GM12878 (cell line): ENCODE data around the gene CYP4V2. TPM values are rescaled to one million over a fixed set of nuclear protein-coding genes. Genes with fewer than 3 reads are reported as not detected.

Source experiments
- ATAC-seq: fragments of 200-7000 bp; cut with Tn5 transposase; 3 replicates; pipeline ENCODE4 v1.9.1; 2020; ENCODE audit warnings: mild to moderate bottlenecking, moderate library complexity
- BruUV-seq: library from RNA; stranded (reverse); fragments of 400-500 nt; replicated peaks from 2 replicates; lab custom pipeline; 2021; lab: Mats Ljungman, UMichigan
- CTCF ChIA-PET: fragments of 300-600 bp; sonication (Branson Sonifier 250); formaldehyde crosslinking; extraction: SDS; loops from one replicate; lab custom pipeline; 2021; ENCODE audit warnings: inconsistent platforms; lab: Yijun Ruan, JAX
- POLR2A ChIA-PET: fragments of 350-600 bp; formaldehyde crosslinking; extraction: SDS; loops from one replicate; lab custom pipeline; 2021; ENCODE audit warnings: inconsistent platforms; lab: Charles Lee
- RAD21 ChIA-PET: fragments of 300-600 bp; sonication (Branson Sonifier 250); formaldehyde crosslinking; loops from one replicate; lab custom pipeline; 2023; ENCODE audit warnings: antibody characterized with exemption; ENCODE audit not compliant: unreplicated experiment; lab: Charles Lee
- SMC1A ChIA-PET: fragments of 300-600 bp; sonication (Branson Sonifier 250); formaldehyde crosslinking; loops from one replicate; lab custom pipeline; 2023; ENCODE audit not compliant: unreplicated experiment, uncharacterized antibody; lab: Charles Lee
- DNase-seq: peaks from one replicate; pipeline ENCODE4 v3.0.0-alpha.2; 2011; ENCODE audit warnings: low read depth, low spot score
- FAIRE-seq: peaks from 3 replicates; lab custom pipeline; 2011; peaks lifted over from hg19 to GRCh38; lab: Jason Lieb, UNC
- H2AFZ ChIP-seq: 2 replicates; pipeline ENCODE4 v1.6.0; 2011; ENCODE audit warnings: low read depth, low read length, control low read depth; ENCODE audit not compliant: control insufficient read depth
- H3K27ac ChIP-seq: 2 replicates; pipeline ENCODE4 v1.5.1; 2011; ENCODE audit warnings: control low read depth; ENCODE audit not compliant: control insufficient read depth, insufficient read depth
- H3K27me3 ChIP-seq, 2 experiments: replicated peaks in 1 of 2; 2 replicates each; pipeline versions ENCODE4 v1.6.0 to v1.6.1; 2011; ENCODE audit warnings: low read length in 1 of 2; ENCODE audit not compliant: control insufficient read depth in 2 of 2, insufficient read depth in 2 of 2
- H3K36me3 ChIP-seq, 2 experiments: 2 replicates each; pipeline ENCODE4 v1.5.1; 2011; ENCODE audit warnings: low read length in 1 of 2; ENCODE audit not compliant: control insufficient read depth in 2 of 2, insufficient read depth in 2 of 2
- H3K4me1 ChIP-seq: 2 replicates; pipeline ENCODE4 v1.6.1; 2011; ENCODE audit warnings: mild to moderate bottlenecking, low read length, moderate library complexity, mixed read lengths; ENCODE audit not compliant: control insufficient read depth, insufficient read depth
- H3K4me2 ChIP-seq: 2 replicates; pipeline ENCODE4 v1.6.0; 2011; ENCODE audit warnings: control low read depth; ENCODE audit not compliant: control insufficient read depth, insufficient read depth
- H3K4me3 ChIP-seq: fragments of 200-600 bp; sonication (generic); 2 replicates; pipeline ENCODE4 v1.5.1; 2016
- H3K79me2 ChIP-seq: 2 replicates; pipeline ENCODE4 v1.6.0; 2011; ENCODE audit warnings: low read length; ENCODE audit not compliant: control insufficient read depth, insufficient read depth
- H3K9ac ChIP-seq: 2 replicates; pipeline ENCODE4 v1.8.0; 2011; ENCODE audit warnings: low read length, control low read depth, mixed read lengths; ENCODE audit not compliant: control insufficient read depth, insufficient read depth
- H3K9me3 ChIP-seq: replicated peaks from 3 replicates; pipeline ENCODE4 v1.5.1; 2011; ENCODE audit warnings: mild to moderate bottlenecking, low read length; ENCODE audit not compliant: control insufficient read depth, insufficient read depth
- H4K20me1 ChIP-seq: 2 replicates; pipeline ENCODE4 v1.6.0; 2011; ENCODE audit not compliant: control insufficient read depth, insufficient read depth
- FOXK2 ChIP-seq: fragments of 450-650 bp; IDR thresholded peaks from 2 replicates; pipeline ENCODE4 v1.6.1; 2017; ENCODE audit warnings: mild to moderate bottlenecking, moderate library complexity
- FOXM1 ChIP-seq: IDR thresholded peaks from 2 replicates; pipeline ENCODE4 v1.6.1; 2012; ENCODE audit warnings: low read depth, mild to moderate bottlenecking, inconsistent platforms, low read length, moderate library complexity
- LARP7 ChIP-seq: fragments of 450-650 bp; IDR thresholded peaks from 2 replicates; pipeline ENCODE4 v1.6.1; 2017; ENCODE audit warnings: mild to moderate bottlenecking
- STAT1 ChIP-seq: fragments of 450-650 bp; conservative IDR thresholded peaks from 2 replicates; pipeline ENCODE4 v1.6.1; 2014; ENCODE audit warnings: antibody characterized with exemption, mild to moderate bottlenecking
- USF1 ChIP-seq: IDR thresholded peaks from 2 replicates; pipeline ENCODE4 v1.6.1; 2011; ENCODE audit warnings: borderline replicate concordance, low read depth, mild to moderate bottlenecking, moderate library complexity, mixed read lengths, low read length; ENCODE audit not compliant: insufficient read depth; ENCODE audit errors: extremely low read length
- ZBTB4 ChIP-seq: fragments of 450-650 bp; formaldehyde crosslinking; IDR thresholded peaks from 2 replicates; pipeline ENCODE4 v1.4.0; 2022; ENCODE audit warnings: mild to moderate bottlenecking, moderate library complexity
- whole genome bisulfite sequencing: methylation state at CpG from one replicate; pipeline ENCODE4 v1.1.6; 2016; ENCODE audit warnings: low lambda C conversion rate; ENCODE audit not compliant: insufficient replicate concordance, insufficient coverage; ENCODE audit errors: missing lambda C conversion rate; 5-methylcytosine and 5-hydroxymethylcytosine counted together
- in situ Hi-C: fragments of 300-500 bp; cut with MboI; formaldehyde crosslinking; loops from 9 replicates; pipeline ENCODE4 v1.14.3; 2018; ENCODE audit warnings: mixed read lengths
- intact Hi-C: fragments of 100-400 bp; cut with micrococcal nuclease; formaldehyde crosslinking; loops from one replicate; pipeline ENCODE4 v1.14.2; 2022; ENCODE audit not compliant: unreplicated experiment
- polyA plus RNA-seq, 11 experiments: library from polyadenylated mRNA; depleted of rRNA in 4 of 11; unstranded in 6 of 11; stranded (reverse) in 5 of 11; fragments of >200 nt; fragmentation: Nextera tagmentation in 4 of 11; fragmentation: Illumina TruSeq in 1 of 11; extraction: Ambion mirVana in 4 of 11; extraction: Trizol in 1 of 11; gene quantifications; 1 replicate in 1 of 11; 2 replicates in 10 of 11; pipeline versions ENCODE4 v1.2.1 to v1.2.3, GENCODE V29; 2011 to 2016; ENCODE audit warnings: inconsistent platforms in 2 of 11, missing spikeins in 2 of 11, low read depth in 1 of 11
- total RNA-seq, 4 experiments: library from RNA; depleted of rRNA in 3 of 4; stranded (reverse); fragments of >200 nt in 3 of 4; fragmentation: Illumina TruSeq in 1 of 4; extraction: Trizol in 1 of 4; gene quantifications; 2 replicates each; pipeline versions ENCODE4 v1.2.1 to v1.2.3, GENCODE V29; 2013 to 2021

Gene CYP4V2
- total and polyA plus RNA-seq, 10 of the 15 experiments (the other 5 are each of a cell fraction or from before 2014, with no cell fraction given), result 1.2 to 8.2 (median 6.8) TPM

GRCh38 chr4:186228514-186228894, 37.1 kb downstream of the CYP4V2 start:
- no peak overlapping the region for H3K4me3 ChIP-seq
- ChIA-PET POLR2A (no interaction called here), CTCF (no interaction called here), SMC1A (no interaction called here), RAD21 (no interaction called here)
- no peak overlapping the region for H3K9ac ChIP-seq
- ATAC-seq (no peak), DNase-seq (no peak), FAIRE-seq (no peak)
- H3K36me3 ChIP-seq, result no peaks in the 10 kb centered on the region
- TF ChIP-seq STAT1 (no peak), USF1 (no peak), FOXK2 (no peak), ZBTB4 (CRISPR knock-in tag) (no peak), FOXM1 (no peak), LARP7 (no peak)
- H3K79me2 ChIP-seq, result no peaks in the 10 kb centered on the region
- H3K4me1 ChIP-seq, result no peaks in the 10 kb centered on the region
- no peaks in the 10 kb centered on the region for H3K27me3 ChIP-seq
- no TSS peak for BruUV-seq
- H3K4me2 ChIP-seq, result no peak overlapping the region
- in situ Hi-C loops, result no loop called here
- no peaks in the 10 kb centered on the region for H4K20me1 ChIP-seq
- WGBS, result 68% methylated on average over 2 of the region's 2 CpGs
- H2AFZ ChIP-seq, result no peak overlapping the region
- H3K9me3 ChIP-seq, result no peaks in the 10 kb centered on the region
- no peak overlapping the region for H3K27ac ChIP-seq
- intact Hi-C loops, result no loop called here
